ENCODE data around the gene TIMM13.

TIMM13 gene

GRCh38 chr19:2441096-2441752 is 13.8 kb upstream of the TIMM13 start:
- no peak for TF ChIP-seq CTCF (IDR thresholded peaks at IDR 0.05; ENCODE audit: low read depth, low read length)
- DNase-seq (ENCODE audit: extremely low read depth, low read depth) = no peak

GRCh38 chr19:2440515-2440914 is 13.1 kb upstream of the TIMM13 start:
- TF ChIP-seq CTCF (IDR thresholded peaks at IDR 0.05; ENCODE audit: low read depth, low read length) = no peak
- DNase-seq (ENCODE audit: extremely low read depth, low read depth) = no peak

- TF ChIP-seq CTCF (IDR thresholded peaks at IDR 0.05; ENCODE audit: low read depth, low read length) = no peak
- DNase-seq (ENCODE audit: extremely low read depth, low read depth) = no peak
Measured at GRCh38 chr19:2438178-2438577, 10.8 kb upstream of the TIMM13 start.

- no peak for TF ChIP-seq CTCF (IDR thresholded peaks at IDR 0.05; ENCODE audit: low read depth, low read length)
- DNase-seq (ENCODE audit: extremely low read depth, low read depth) = no peak
Measured at GRCh38 chr19:2436926-2437325, 9.5 kb upstream of the TIMM13 start.

- no peak for TF ChIP-seq CTCF (IDR thresholded peaks at IDR 0.05; ENCODE audit: low read depth, low read length)
- DNase-seq (ENCODE audit: extremely low read depth, low read depth) = no peak
Measured at GRCh38 chr19:2436384-2436783, 9.0 kb upstream of the TIMM13 start.

- DNase-seq (ENCODE audit: extremely low read depth, low read depth) = no peak
- no peak for TF ChIP-seq CTCF (IDR thresholded peaks at IDR 0.05; ENCODE audit: low read depth, low read length)
Measured at GRCh38 chr19:2434721-2435265, 7.4 kb upstream of the TIMM13 start.

- no peak for DNase-seq (ENCODE audit: extremely low read depth, low read depth)
- no peak for TF ChIP-seq CTCF (IDR thresholded peaks at IDR 0.05; ENCODE audit: low read depth, low read length)
Measured at GRCh38 chr19:2434267-2434666, 6.9 kb upstream of the TIMM13 start.

Data from AG09319 (cell line).